Type B pancreatic cell (in vitro differentiated cells): ENCODE results near the gene RUNX1. TPM values are rescaled to one million over a fixed set of nuclear protein-coding genes. Genes with fewer than 3 reads are reported as not detected.

Source experiments
- DNase-seq: peaks from one replicate; pipeline ENCODE4 v3.0.0; 2021; ENCODE audit warnings: mixed read lengths; ENCODE audit not compliant: unreplicated experiment; ENCODE audit errors: extremely low spot score
- H3K27ac Mint-ChIP-seq: 2 replicates; pipeline ENCODE4 v1.8.0; 2021; ENCODE audit warnings: mild to moderate bottlenecking, mixed read lengths
- H3K27me3 Mint-ChIP-seq: 2 replicates; pipeline ENCODE4 v1.8.0; 2021; ENCODE audit warnings: mixed read lengths
- H3K36me3 Mint-ChIP-seq: 2 replicates; pipeline ENCODE4 v1.8.0; 2021; ENCODE audit warnings: mixed read lengths
- H3K4me1 Mint-ChIP-seq: one replicate; pipeline ENCODE4 v1.8.0; 2021; ENCODE audit warnings: mixed read lengths; ENCODE audit not compliant: unreplicated experiment
- H3K4me3 Mint-ChIP-seq: 2 replicates; pipeline ENCODE4 v1.8.0; 2021; ENCODE audit warnings: mild to moderate bottlenecking, mixed read lengths
- H3K9me3 Mint-ChIP-seq: 2 replicates; pipeline ENCODE4 v1.8.0; 2021; ENCODE audit warnings: mixed read lengths
- CTCF ChIP-seq: fragments of 200-600 bp; sonication (generic); conservative IDR thresholded peaks from 2 replicates; pipeline ENCODE4 v1.5.0; 2021; ENCODE audit warnings: antibody characterized with exemption, mild to moderate bottlenecking
- total RNA-seq: library from RNA; stranded (reverse); gene quantifications from 2 replicates; pipeline ENCODE4 v1.2.1, GENCODE V29; 2021; ENCODE audit warnings: low replicate concordance

RUNX1 gene
- total RNA-seq, 1 donor from 2014 or later = 11.9 TPM

DNA sequence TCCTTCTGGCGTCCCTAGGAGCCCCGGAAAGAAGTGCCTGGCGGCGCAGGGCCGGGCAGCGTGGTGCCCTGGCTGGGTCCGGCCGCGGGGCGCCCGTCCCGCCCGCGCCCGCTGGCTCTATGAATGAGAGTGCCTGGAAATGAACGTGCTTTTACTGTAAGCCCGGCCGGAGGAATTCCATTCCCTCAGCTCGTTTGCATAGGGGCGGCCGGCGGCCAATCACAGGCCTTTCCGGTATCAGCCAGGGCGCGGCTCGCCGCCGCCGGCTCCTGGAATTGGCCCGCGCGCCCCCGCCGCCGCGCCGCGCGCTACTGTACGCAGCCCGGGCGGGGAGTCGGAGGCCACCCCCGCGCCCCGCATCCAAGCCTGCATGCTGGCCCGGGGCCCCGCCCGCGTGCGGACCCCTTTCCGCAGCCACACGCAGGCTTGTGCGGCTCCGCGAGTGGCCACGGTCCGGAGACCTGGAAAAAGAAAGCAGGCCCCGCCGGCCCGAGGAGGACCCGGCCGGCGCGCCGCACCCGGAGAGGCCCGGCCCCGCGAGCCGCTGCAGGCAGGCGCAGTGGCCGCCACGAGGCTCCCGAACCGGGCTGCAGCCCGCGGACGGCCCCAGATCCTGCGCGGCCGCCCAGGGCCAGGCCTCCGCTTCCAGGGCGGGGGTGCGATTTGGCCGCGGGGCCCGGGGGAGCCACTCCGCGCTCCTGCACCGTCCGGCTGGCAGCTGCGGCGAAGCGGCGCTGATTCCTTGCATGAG, 160.4 kb downstream of the RUNX1 start:
- Mint-ChIP-seq H3K27me3 (peaks cover 72% of the 10 kb centered on the region), H3K4me3 (peak overlapping the region; percentile 94), H3K27ac (peak overlapping the region; percentile 96), H3K36me3 (no peaks in the 10 kb centered on the region), H3K9me3 (no peaks in the 10 kb centered on the region), H3K4me1 (peaks cover 17% of the 10 kb centered on the region)
- peak; percentile 86 for DNase-seq
- TF ChIP-seq CTCF = no peak

GRCh38 chr21:34887725-34888568, 161.2 kb downstream of the RUNX1 start:
- no peaks in the 10 kb centered on the region for H3K36me3 Mint-ChIP-seq
- no peak for TF ChIP-seq CTCF

GRCh38 chr21:34887105-34887442, 162.0 kb downstream of the RUNX1 start:
- H3K36me3 Mint-ChIP-seq = no peaks in the 10 kb centered on the region
- H3K9me3 Mint-ChIP-seq = no peaks in the 10 kb centered on the region
- H3K27ac Mint-ChIP-seq = peak overlapping the region; percentile 96
- no peak for DNase-seq
- TF ChIP-seq CTCF = no peak
- H3K4me1 Mint-ChIP-seq = peaks cover 17% of the 10 kb centered on the region
- H3K27me3 Mint-ChIP-seq = peaks cover 70% of the 10 kb centered on the region
- H3K4me3 Mint-ChIP-seq = peak overlapping the region; percentile 93

More at GRCh38 chr21:34887725-34888568, 161.2 kb downstream of the RUNX1 start:
- Mint-ChIP-seq H3K9me3 (no peaks in the 10 kb centered on the region), H3K27me3 (peaks cover 71% of the 10 kb centered on the region), H3K27ac (peak overlapping the region; percentile 96), H3K4me1 (peaks cover 17% of the 10 kb centered on the region), H3K4me3 (peak overlapping the region; percentile 93)
- DNase-seq = peak; percentile 77

GRCh38 chr21:34886240-34887104, 162.6 kb downstream of the RUNX1 start:
- H3K4me1 Mint-ChIP-seq = peaks cover 16% of the 10 kb centered on the region
- H3K27me3 Mint-ChIP-seq = peaks cover 66% of the 10 kb centered on the region
- peak overlapping the region; percentile 96 for H3K27ac Mint-ChIP-seq
- no peak for TF ChIP-seq CTCF
- no peaks in the 10 kb centered on the region for H3K9me3 Mint-ChIP-seq
- H3K4me3 Mint-ChIP-seq = peak overlapping the region; percentile 93
- H3K36me3 Mint-ChIP-seq = no peaks in the 10 kb centered on the region
- DNase-seq = no peak

- no peak for DNase-seq
- Mint-ChIP-seq H3K27me3 (peaks cover 59% of the 10 kb centered on the region), H3K27ac (peak overlapping the region; percentile 78), H3K9me3 (no peaks in the 10 kb centered on the region), H3K4me3 (peak overlapping the region; percentile 93), H3K4me1 (peaks cover 17% of the 10 kb centered on the region), H3K36me3 (peaks cover 4% of the 10 kb centered on the region)
- no peak for TF ChIP-seq CTCF
Measured at GRCh38 chr21:34885626-34886239, 163.4 kb downstream of the RUNX1 start.
